Loucy (cell line): Measurements from ENCODE around the gene RPN1.

Source experiments
- H2AFZ ChIP-seq: fragments of 200-600 bp; sonication (generic); 2 replicates; pipeline ENCODE4 v1.6.0; 2016; ENCODE audit warnings: antibody characterized with exemption, mild to moderate bottlenecking, low read length, moderate library complexity
- H3F3A ChIP-seq: fragments of 200-600 bp; 2 replicates; pipeline ENCODE4 v1.6.0; 2016; ENCODE audit warnings: antibody characterized with exemption, low read depth, mild to moderate bottlenecking
- H3K27me3 ChIP-seq: fragments of 200-600 bp; sonication (generic); 2 replicates; pipeline ENCODE4 v1.6.1; 2014; ENCODE audit warnings: low read length, mild to moderate bottlenecking; ENCODE audit not compliant: insufficient read depth, poor library complexity, severe bottlenecking
- H3K36me3 ChIP-seq: fragments of 200-600 bp; sonication (generic); 2 replicates; pipeline ENCODE4 v1.6.1; 2016; ENCODE audit warnings: low read length; ENCODE audit not compliant: insufficient read depth
- H3K4me1 ChIP-seq: fragments of 200-600 bp; sonication (generic); 2 replicates; pipeline ENCODE4 v1.5.1; 2014; ENCODE audit warnings: low read length, mild to moderate bottlenecking; ENCODE audit not compliant: insufficient read depth, poor library complexity, severe bottlenecking
- H3K4me2 ChIP-seq: fragments of 200-600 bp; sonication (generic); 2 replicates; pipeline ENCODE4 v1.6.0; 2014; ENCODE audit warnings: antibody characterized with exemption, low read length, low read depth, mild to moderate bottlenecking; ENCODE audit not compliant: poor library complexity, severe bottlenecking
- H3K4me3 ChIP-seq: fragments of 200-600 bp; sonication (generic); 2 replicates; pipeline ENCODE4 v1.5.1; 2014; ENCODE audit warnings: low read length, mild to moderate bottlenecking, mixed read lengths; ENCODE audit not compliant: poor library complexity, severe bottlenecking
- H3K79me2 ChIP-seq: fragments of 200-600 bp; sonication (generic); 2 replicates; pipeline ENCODE4 v1.6.1; 2014; ENCODE audit warnings: low read length; ENCODE audit not compliant: insufficient read depth
- H3K9ac ChIP-seq: fragments of 200-600 bp; sonication (generic); 2 replicates; pipeline ENCODE4 v1.6.0; 2014; ENCODE audit warnings: mild to moderate bottlenecking, low read depth, low read length, moderate library complexity; ENCODE audit not compliant: poor library complexity, severe bottlenecking
- H3K9me2 ChIP-seq: fragments of 200-600 bp; sonication (generic); replicated peaks from 2 replicates; pipeline ENCODE4 v1.6.1; 2016; ENCODE audit warnings: low read depth, low read length, mixed read lengths
- H3K9me3 ChIP-seq: fragments of 200-600 bp; sonication (generic); 2 replicates; pipeline ENCODE4 v1.6.1; 2014; ENCODE audit warnings: mild to moderate bottlenecking, antibody characterized with exemption, low read length, low read depth; ENCODE audit not compliant: insufficient read depth
- H4K20me1 ChIP-seq: fragments of 200-600 bp; sonication (generic); 2 replicates; pipeline ENCODE4 v1.6.0; 2014; ENCODE audit warnings: antibody characterized with exemption, low read length, mild to moderate bottlenecking; ENCODE audit not compliant: insufficient read depth, poor library complexity, severe bottlenecking
- EZH2phosphoT487 ChIP-seq: fragments of 200-600 bp; IDR thresholded peaks from 2 replicates; pipeline ENCODE4 v1.6.1; 2018; ENCODE audit warnings: antibody characterized with exemption, mild to moderate bottlenecking, moderate library complexity, borderline replicate concordance
- TF ChIP-seq, protein P1 (sequence below): fragments of 200-600 bp; sonication (generic); conservative IDR thresholded peaks from 2 replicates; pipeline ENCODE4 v1.5.1; 2014; ENCODE audit warnings: mild to moderate bottlenecking, antibody characterized with exemption, low read length

The RPN1 gene

GRCh38 chr3:128581566-128581965 lies 69.1 kb downstream of the RPN1 start:
- no peaks in the 10 kb centered on the region for H3K9me2 ChIP-seq
- H3K79me2 ChIP-seq: no peaks in the 10 kb centered on the region
- H3K4me1 ChIP-seq: no peaks in the 10 kb centered on the region
- no peak overlapping the region for H3K4me2 ChIP-seq
- H3K4me3 ChIP-seq: no peak overlapping the region
- no peak for TF ChIP-seq EZH2phosphoT487
- TF ChIP-seq, protein P1, sequence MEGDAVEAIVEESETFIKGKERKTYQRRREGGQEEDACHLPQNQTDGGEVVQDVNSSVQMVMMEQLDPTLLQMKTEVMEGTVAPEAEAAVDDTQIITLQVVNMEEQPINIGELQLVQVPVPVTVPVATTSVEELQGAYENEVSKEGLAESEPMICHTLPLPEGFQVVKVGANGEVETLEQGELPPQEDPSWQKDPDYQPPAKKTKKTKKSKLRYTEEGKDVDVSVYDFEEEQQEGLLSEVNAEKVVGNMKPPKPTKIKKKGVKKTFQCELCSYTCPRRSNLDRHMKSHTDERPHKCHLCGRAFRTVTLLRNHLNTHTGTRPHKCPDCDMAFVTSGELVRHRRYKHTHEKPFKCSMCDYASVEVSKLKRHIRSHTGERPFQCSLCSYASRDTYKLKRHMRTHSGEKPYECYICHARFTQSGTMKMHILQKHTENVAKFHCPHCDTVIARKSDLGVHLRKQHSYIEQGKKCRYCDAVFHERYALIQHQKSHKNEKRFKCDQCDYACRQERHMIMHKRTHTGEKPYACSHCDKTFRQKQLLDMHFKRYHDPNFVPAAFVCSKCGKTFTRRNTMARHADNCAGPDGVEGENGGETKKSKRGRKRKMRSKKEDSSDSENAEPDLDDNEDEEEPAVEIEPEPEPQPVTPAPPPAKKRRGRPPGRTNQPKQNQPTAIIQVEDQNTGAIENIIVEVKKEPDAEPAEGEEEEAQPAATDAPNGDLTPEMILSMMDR: no peak
- H2AFZ ChIP-seq: no peak overlapping the region
- no peaks in the 10 kb centered on the region for H3F3A ChIP-seq
- no peaks in the 10 kb centered on the region for H4K20me1 ChIP-seq
- no peaks in the 10 kb centered on the region for H3K27me3 ChIP-seq
- no peaks in the 10 kb centered on the region for H3K36me3 ChIP-seq
- no peaks in the 10 kb centered on the region for H3K9me3 ChIP-seq
- H3K9ac ChIP-seq: no peak overlapping the region

- no peaks in the 10 kb centered on the region for H3K79me2 ChIP-seq
- no peak overlapping the region for H3K4me3 ChIP-seq
- H3F3A ChIP-seq: no peaks in the 10 kb centered on the region
- H3K27me3 ChIP-seq: no peaks in the 10 kb centered on the region
- no peak overlapping the region for H2AFZ ChIP-seq
- no peaks in the 10 kb centered on the region for H3K36me3 ChIP-seq
- H3K4me1 ChIP-seq: no peaks in the 10 kb centered on the region
- H3K9me2 ChIP-seq: no peaks in the 10 kb centered on the region
- H3K9me3 ChIP-seq: no peaks in the 10 kb centered on the region
- H3K4me2 ChIP-seq: no peak overlapping the region
- no peak for TF ChIP-seq EZH2phosphoT487
- TF ChIP-seq, protein P1: no peak
- H4K20me1 ChIP-seq: no peaks in the 10 kb centered on the region
- no peak overlapping the region for H3K9ac ChIP-seq
Observed at GRCh38 chr3:128579927-128580326, 70.7 kb downstream of the RPN1 start.

DNA sequence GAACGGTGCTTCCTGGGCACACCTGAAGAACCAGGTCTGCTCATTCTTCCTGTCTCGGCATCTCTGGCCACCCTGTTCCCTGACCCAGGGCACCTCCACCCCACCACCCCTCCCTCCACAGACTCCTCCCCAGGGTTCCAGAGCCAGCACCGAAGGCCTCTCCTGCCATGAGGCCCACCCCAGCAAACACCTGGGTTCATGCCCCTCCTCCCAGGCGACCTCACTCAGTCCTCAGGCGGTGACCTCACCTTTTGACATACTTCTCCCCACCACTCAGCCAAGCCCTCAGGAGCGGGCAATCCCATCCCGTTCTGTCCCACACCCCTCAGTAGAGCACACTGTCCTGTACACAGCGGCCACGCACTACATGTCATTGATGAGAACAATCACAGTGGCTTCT lies 72.3 kb downstream of the RPN1 start:
- H3K4me1 ChIP-seq: no peaks in the 10 kb centered on the region

More for the DNA sequence above, 72.3 kb downstream of the RPN1 start:
- no peak for TF ChIP-seq EZH2phosphoT487
- TF ChIP-seq, protein P1: no peak
- Histone ChIP-seq H3K9ac (no peak overlapping the region), H3F3A (no peaks in the 10 kb centered on the region), H4K20me1 (no peaks in the 10 kb centered on the region), H3K27me3 (no peaks in the 10 kb centered on the region), H2AFZ (no peak overlapping the region), H3K9me3 (no peaks in the 10 kb centered on the region), H3K79me2 (no peaks in the 10 kb centered on the region), H3K4me2 (no peak overlapping the region), H3K9me2 (no peaks in the 10 kb centered on the region), H3K36me3 (no peaks in the 10 kb centered on the region), H3K4me3 (no peak overlapping the region)
